ENCODE data around the gene LAMP5. TPM values are rescaled to one million over a fixed set of nuclear protein-coding genes. Genes with fewer than 3 reads are reported as not detected.

LAMP5 gene
- total RNA-seq, 1 experiment from 2014 or later, result not detected

- no peak for DNase-seq (ENCODE audit: extremely low read depth, low read depth)
These were observed 64.2 kb downstream of the LAMP5 start for GRCh38 chr20:9578594-9578993.

Data from NCI-H460 (cell line).